Smooth muscle cell (in vitro differentiated cells): Measurements from ENCODE around the gene SEC14L5. TPM values are rescaled to one million over a fixed set of nuclear protein-coding genes. Genes with fewer than 3 reads are reported as not detected.

Source experiments
- DNase-seq: peaks from one replicate; lab custom pipeline; 2025; ENCODE audit not compliant: unreplicated experiment; lab: John Stamatoyannopoulos, UW
- H2AFZ ChIP-seq: fragments of 200-600 bp; sonication (generic); 2 replicates; pipeline ENCODE4 v1.6.0; 2016; ENCODE audit warnings: antibody characterized with exemption, low read depth, mild to moderate bottlenecking
- H3F3A ChIP-seq: fragments of 200-600 bp; sonication (generic); 2 replicates; pipeline ENCODE4 v1.6.0; 2017; ENCODE audit warnings: antibody characterized with exemption, low read depth
- H3K27ac ChIP-seq: fragments of 200-600 bp; sonication (generic); 2 replicates; pipeline ENCODE4 v1.5.1; 2016; ENCODE audit warnings: low read depth, mild to moderate bottlenecking
- H3K27me3 ChIP-seq: fragments of 200-600 bp; sonication (generic); 2 replicates; pipeline ENCODE4 v1.6.1; 2016; ENCODE audit warnings: low read depth, mild to moderate bottlenecking
- H3K36me3 ChIP-seq: fragments of 200-600 bp; sonication (generic); 2 replicates; pipeline ENCODE4 v1.5.1; 2016; ENCODE audit warnings: low read depth
- H3K4me1 ChIP-seq: fragments of 200-600 bp; sonication (generic); 2 replicates; pipeline ENCODE4 v1.5.1; 2016; ENCODE audit warnings: low read depth
- H3K4me2 ChIP-seq: fragments of 200-600 bp; sonication (generic); 2 replicates; pipeline ENCODE4 v1.6.0; 2016; ENCODE audit warnings: mild to moderate bottlenecking
- H3K4me3 ChIP-seq: fragments of 200-600 bp; sonication (generic); 2 replicates; pipeline ENCODE4 v1.5.1; 2016; ENCODE audit warnings: mild to moderate bottlenecking
- H3K79me2 ChIP-seq: fragments of 200-600 bp; sonication (generic); 2 replicates; pipeline ENCODE4 v1.6.0; 2016; ENCODE audit warnings: low read depth, mild to moderate bottlenecking
- H3K9ac ChIP-seq: fragments of 200-600 bp; sonication (generic); 2 replicates; pipeline ENCODE4 v1.6.0; 2016; ENCODE audit warnings: low read depth
- H3K9me3 ChIP-seq: fragments of 200-600 bp; sonication (generic); replicated peaks from 2 replicates; pipeline ENCODE4 v1.5.1; 2016; ENCODE audit warnings: low read depth
- H4K20me1 ChIP-seq: fragments of 200-600 bp; sonication (generic); 2 replicates; pipeline ENCODE4 v1.6.0; 2016; ENCODE audit warnings: low read depth
- WGBS: methylation state at CpG from one replicate; pipeline ENCODE4 v1.1.7; 2016; ENCODE audit warnings: low lambda C conversion rate; 5-methylcytosine and 5-hydroxymethylcytosine counted together
- polyA plus RNA-seq: library from polyadenylated mRNA; unstranded; fragments of >200 nt; fragmentation: Nextera tagmentation; extraction: Ambion mirVana; gene quantifications from 2 replicates; pipeline ENCODE4 v1.2.1, GENCODE V29; 2016
- total RNA-seq: library from RNA; depleted of rRNA; stranded (reverse); fragments of >200 nt; gene quantifications from 2 replicates; pipeline ENCODE4 v1.2.3, GENCODE V29; 2014
- TF ChIP-seq, protein P1 (sequence below): fragments of 200-600 bp; sonication (generic); IDR thresholded peaks from 2 replicates; pipeline ENCODE4 v1.5.1; 2017; ENCODE audit warnings: borderline replicate concordance, mild to moderate bottlenecking, antibody characterized with exemption; ENCODE audit not compliant: insufficient read depth, poor library complexity, severe bottlenecking

Gene SEC14L5
- total and polyA plus RNA-seq, 2 experiments from 2014 or later = not detected

DNA sequence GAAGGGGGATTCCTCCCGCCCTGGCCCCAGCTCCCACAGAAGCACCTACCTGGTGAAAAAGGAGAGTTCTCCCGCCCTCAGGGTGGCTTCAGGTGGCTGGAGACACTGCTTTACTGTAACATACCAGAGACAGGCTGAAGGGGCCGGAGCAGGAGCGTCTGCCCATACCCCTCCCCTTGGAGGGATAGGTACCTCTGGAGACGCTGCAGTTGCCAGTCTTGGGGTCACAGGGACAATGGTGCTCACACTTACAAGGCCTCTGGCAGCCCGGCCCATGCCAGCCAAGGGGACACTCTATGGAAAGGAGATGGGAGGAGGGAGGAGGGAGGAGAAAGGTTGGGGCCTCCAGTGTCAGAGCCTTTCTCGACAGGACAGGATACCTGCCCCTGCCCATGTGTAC lies 69.0 kb downstream of the SEC14L5 start:
- no peaks in the 10 kb centered on the region for H3K27me3 ChIP-seq
- no peaks in the 10 kb centered on the region for H4K20me1 ChIP-seq
- H3K9ac ChIP-seq = no peak overlapping the region
- TF ChIP-seq, protein P1, sequence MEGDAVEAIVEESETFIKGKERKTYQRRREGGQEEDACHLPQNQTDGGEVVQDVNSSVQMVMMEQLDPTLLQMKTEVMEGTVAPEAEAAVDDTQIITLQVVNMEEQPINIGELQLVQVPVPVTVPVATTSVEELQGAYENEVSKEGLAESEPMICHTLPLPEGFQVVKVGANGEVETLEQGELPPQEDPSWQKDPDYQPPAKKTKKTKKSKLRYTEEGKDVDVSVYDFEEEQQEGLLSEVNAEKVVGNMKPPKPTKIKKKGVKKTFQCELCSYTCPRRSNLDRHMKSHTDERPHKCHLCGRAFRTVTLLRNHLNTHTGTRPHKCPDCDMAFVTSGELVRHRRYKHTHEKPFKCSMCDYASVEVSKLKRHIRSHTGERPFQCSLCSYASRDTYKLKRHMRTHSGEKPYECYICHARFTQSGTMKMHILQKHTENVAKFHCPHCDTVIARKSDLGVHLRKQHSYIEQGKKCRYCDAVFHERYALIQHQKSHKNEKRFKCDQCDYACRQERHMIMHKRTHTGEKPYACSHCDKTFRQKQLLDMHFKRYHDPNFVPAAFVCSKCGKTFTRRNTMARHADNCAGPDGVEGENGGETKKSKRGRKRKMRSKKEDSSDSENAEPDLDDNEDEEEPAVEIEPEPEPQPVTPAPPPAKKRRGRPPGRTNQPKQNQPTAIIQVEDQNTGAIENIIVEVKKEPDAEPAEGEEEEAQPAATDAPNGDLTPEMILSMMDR = no peak
- no peak overlapping the region for H2AFZ ChIP-seq
- no peak for DNase-seq
- H3K4me2 ChIP-seq = no peak overlapping the region
- H3K4me1 ChIP-seq = no peaks in the 10 kb centered on the region
- no peaks in the 10 kb centered on the region for H3F3A ChIP-seq
- H3K36me3 ChIP-seq = no peaks in the 10 kb centered on the region
- no peaks in the 10 kb centered on the region for H3K79me2 ChIP-seq
- no peak overlapping the region for H3K27ac ChIP-seq
- 87% methylated on average over 7 of the region's 7 CpGs for WGBS
- no peaks in the 10 kb centered on the region for H3K9me3 ChIP-seq
- H3K4me3 ChIP-seq = no peak overlapping the region

- no peaks in the 10 kb centered on the region for H3K36me3 ChIP-seq
- no peaks in the 10 kb centered on the region for H3K79me2 ChIP-seq
- H3K9me3 ChIP-seq = no peaks in the 10 kb centered on the region
- TF ChIP-seq, protein P1 = no peak
- H3K27me3 ChIP-seq = no peaks in the 10 kb centered on the region
- no peak overlapping the region for H3K4me3 ChIP-seq
- H3F3A ChIP-seq = no peaks in the 10 kb centered on the region
- H3K9ac ChIP-seq = no peak overlapping the region
- no peak overlapping the region for H3K27ac ChIP-seq
- no peak for DNase-seq
- H3K4me1 ChIP-seq = no peaks in the 10 kb centered on the region
- H3K4me2 ChIP-seq = no peak overlapping the region
- H4K20me1 ChIP-seq = no peaks in the 10 kb centered on the region
- H2AFZ ChIP-seq = no peak overlapping the region
- WGBS = 97% methylated on average over 32 of the region's 32 CpGs
Measured at GRCh38 chr16:5027575-5028235, 69.6 kb downstream of the SEC14L5 start.

DNA sequence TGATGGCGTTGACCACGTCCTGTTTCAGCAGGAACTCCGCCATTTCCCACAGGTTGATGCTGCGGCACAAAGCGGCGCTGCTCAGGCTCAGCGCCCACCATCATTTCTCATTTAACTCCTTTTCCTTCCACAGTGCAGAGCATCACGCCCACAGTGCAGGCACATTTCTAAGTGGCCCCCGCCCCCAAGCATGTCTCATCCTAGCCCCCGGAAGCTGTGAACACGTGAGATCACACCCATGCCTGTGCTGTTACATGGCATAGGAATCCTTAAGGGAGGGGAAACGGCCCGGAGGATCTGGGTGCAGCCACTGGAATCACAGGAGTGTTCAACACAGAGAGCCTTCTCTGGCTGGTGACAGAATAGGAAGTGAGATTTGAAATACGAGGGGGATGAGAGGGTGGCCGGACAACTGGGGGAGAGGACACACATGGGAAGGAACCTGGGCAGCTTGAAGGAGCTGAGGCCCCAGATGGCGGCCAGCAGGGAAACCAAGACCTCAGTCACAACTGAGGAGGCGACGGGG lies 70.9 kb downstream of the SEC14L5 start:
- H3K27ac ChIP-seq = no peak overlapping the region
- H4K20me1 ChIP-seq = no peaks in the 10 kb centered on the region

More for the DNA sequence above, 70.9 kb downstream of the SEC14L5 start:
- Histone ChIP-seq H3K4me1 (peaks cover 1% of the 10 kb centered on the region), H3K9me3 (no peaks in the 10 kb centered on the region), H2AFZ (no peak overlapping the region), H3K36me3 (no peaks in the 10 kb centered on the region), H3K4me2 (no peak overlapping the region), H3F3A (no peaks in the 10 kb centered on the region), H3K79me2 (no peaks in the 10 kb centered on the region), H3K27me3 (no peaks in the 10 kb centered on the region), H3K4me3 (no peak overlapping the region), H3K9ac (no peak overlapping the region)
- TF ChIP-seq, protein P1 = no peak
- 93% methylated on average over 18 of the region's 18 CpGs for WGBS
- no peak for DNase-seq
